Measurements from ENCODE around the gene FOXC2. TPM values are rescaled to one million over a fixed set of nuclear protein-coding genes. Genes with fewer than 3 reads are reported as not detected.

FOXC2 gene
- polyA plus RNA-seq, 3 donors, result not detected

DNA sequence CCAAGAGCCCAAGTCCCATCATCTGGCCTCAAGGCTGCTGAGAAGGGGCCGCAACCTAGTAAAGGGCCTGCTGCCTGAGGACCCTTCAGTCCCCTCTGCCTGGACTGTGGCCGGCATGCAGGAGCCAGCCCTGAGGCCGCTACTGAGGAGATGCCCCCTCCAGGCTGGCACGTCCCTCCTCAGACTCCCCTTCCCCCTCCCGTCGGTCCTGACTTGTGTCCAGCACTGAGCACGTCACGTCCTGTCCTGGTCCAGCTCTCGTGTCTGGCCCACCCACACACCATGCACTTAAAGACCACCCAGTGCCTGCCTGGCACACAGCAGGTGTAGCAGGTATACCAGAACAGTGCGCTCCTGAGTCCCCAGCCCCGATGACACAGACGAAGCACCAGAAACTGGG, 21.1 kb upstream of the FOXC2 start:
- no peak overlapping the region for H3K9ac ChIP-seq (ENCODE audit: insufficient read depth, low read length, poor library complexity, severe bottlenecking)
- Mint-ChIP-seq H3K27me3 (ENCODE audit: low read depth in 3 of 3) (peaks cover 0 to 2% (median 0%) of the 10 kb centered on the region in 3 donors), H3K4me1 (no peaks in the 10 kb centered on the region), H3K27ac (no peak overlapping the region), H3K9me3 (no peaks in the 10 kb centered on the region), H3K36me3 (peaks cover 85 to 89% of the 10 kb centered on the region in 2 donors), H3K4me3 (no peak overlapping the region)
- H3K27me3 ChIP-seq (ENCODE audit: control insufficient read depth in 2 of 2, insufficient read depth in 2 of 2, low read length in 2 of 2), result no peaks in the 10 kb centered on the region
- peaks cover 73 to 99% of the 10 kb centered on the region in 2 donors for H3K36me3 ChIP-seq (replicated peaks in 1 of 2; ENCODE audit: control insufficient read depth in 1 of 2, insufficient read depth in 2 of 2, low read length in 2 of 2)
- no peak overlapping the region for H3K27ac ChIP-seq (ENCODE audit: low read depth in 1 of 2, low read length in 2 of 2)
- no peak for DNase-seq
- no peak for TF ChIP-seq CTCF (IDR thresholded peaks at IDR 0.05)
- no peaks in the 10 kb centered on the region for H3K9me3 ChIP-seq (replicated peaks in 1 of 2; ENCODE audit: control insufficient read depth in 1 of 2, insufficient read depth in 1 of 2, low read length in 2 of 2)
- intact Hi-C loops (cut with micrococcal nuclease), result no loop called here
- no peak overlapping the region for H3K4me3 ChIP-seq (replicated peaks in 1 of 3; ENCODE audit: low read depth in 2 of 3, low read length in 3 of 3)
- 88% methylated on average over 8 of the region's 12 CpGs for WGBS (ENCODE audit: insufficient coverage)
- no peak overlapping the region for H3K4me2 ChIP-seq (replicated peaks; ENCODE audit: extremely low read depth, low read length, poor library complexity, severe bottlenecking)
- H4K20me1 ChIP-seq (ENCODE audit: insufficient read depth, low read length), result no peaks in the 10 kb centered on the region
- H3K4me1 ChIP-seq (ENCODE audit: control insufficient read depth in 1 of 2, insufficient read depth in 2 of 2, low read length in 2 of 2), result no peaks in the 10 kb centered on the region
- H2AFZ ChIP-seq (ENCODE audit: insufficient read depth, low read depth, low read length, poor library complexity, severe bottlenecking), result no peak overlapping the region
- no peaks in the 10 kb centered on the region for H3K79me2 ChIP-seq (ENCODE audit: insufficient read depth, low read length)

- peaks cover 0 to 2% (median 0%) of the 10 kb centered on the region in 3 donors for H3K27me3 Mint-ChIP-seq (ENCODE audit: low read depth in 3 of 3)
- H3K4me2 ChIP-seq (replicated peaks; ENCODE audit: extremely low read depth, low read length, poor library complexity, severe bottlenecking), result no peak overlapping the region
- no peak overlapping the region for H3K4me3 ChIP-seq (replicated peaks in 1 of 3; ENCODE audit: low read depth in 2 of 3, low read length in 3 of 3)
- no peak overlapping the region for H3K27ac Mint-ChIP-seq
- peaks cover 79 to 83% of the 10 kb centered on the region in 2 donors for H3K36me3 Mint-ChIP-seq
- H3K79me2 ChIP-seq (ENCODE audit: insufficient read depth, low read length), result no peaks in the 10 kb centered on the region
- H4K20me1 ChIP-seq (ENCODE audit: insufficient read depth, low read length), result no peaks in the 10 kb centered on the region
- no peaks in the 10 kb centered on the region for H3K4me1 ChIP-seq (ENCODE audit: control insufficient read depth in 1 of 2, insufficient read depth in 2 of 2, low read length in 2 of 2)
- no peak overlapping the region for H2AFZ ChIP-seq (ENCODE audit: insufficient read depth, low read depth, low read length, poor library complexity, severe bottlenecking)
- H3K9me3 ChIP-seq (replicated peaks in 1 of 2; ENCODE audit: control insufficient read depth in 1 of 2, insufficient read depth in 1 of 2, low read length in 2 of 2), result no peaks in the 10 kb centered on the region
- H3K9ac ChIP-seq (ENCODE audit: insufficient read depth, low read length, poor library complexity, severe bottlenecking), result no peak overlapping the region
- no peak for DNase-seq
- H3K27me3 ChIP-seq (ENCODE audit: control insufficient read depth in 2 of 2, insufficient read depth in 2 of 2, low read length in 2 of 2), result no peaks in the 10 kb centered on the region
- no peak overlapping the region for H3K4me3 Mint-ChIP-seq
- TF ChIP-seq CTCF (IDR thresholded peaks at IDR 0.05), result no peak
- no peak overlapping the region for H3K27ac ChIP-seq (ENCODE audit: low read depth in 1 of 2, low read length in 2 of 2)
- WGBS (ENCODE audit: insufficient coverage), result 97% methylated on average over 18 of the region's 19 CpGs
- no peaks in the 10 kb centered on the region for H3K9me3 Mint-ChIP-seq
- peaks cover 67 to 99% of the 10 kb centered on the region in 2 donors for H3K36me3 ChIP-seq (replicated peaks in 1 of 2; ENCODE audit: control insufficient read depth in 1 of 2, insufficient read depth in 2 of 2, low read length in 2 of 2)
- intact Hi-C loops (cut with micrococcal nuclease), result no loop called here
- no peaks in the 10 kb centered on the region for H3K4me1 Mint-ChIP-seq
Observed at GRCh38 chr16:86545954-86546637, 20.5 kb upstream of the FOXC2 start.

All from CD14-positive monocyte (primary cell).